ENCODE results near the gene SLC29A4.
"Not testable (repeated sequence)": the region's sequence is repeated elsewhere in the genome, so short reads cannot be mapped to it uniquely, and the experiment has no call there.

Gene SLC29A4, protein sequence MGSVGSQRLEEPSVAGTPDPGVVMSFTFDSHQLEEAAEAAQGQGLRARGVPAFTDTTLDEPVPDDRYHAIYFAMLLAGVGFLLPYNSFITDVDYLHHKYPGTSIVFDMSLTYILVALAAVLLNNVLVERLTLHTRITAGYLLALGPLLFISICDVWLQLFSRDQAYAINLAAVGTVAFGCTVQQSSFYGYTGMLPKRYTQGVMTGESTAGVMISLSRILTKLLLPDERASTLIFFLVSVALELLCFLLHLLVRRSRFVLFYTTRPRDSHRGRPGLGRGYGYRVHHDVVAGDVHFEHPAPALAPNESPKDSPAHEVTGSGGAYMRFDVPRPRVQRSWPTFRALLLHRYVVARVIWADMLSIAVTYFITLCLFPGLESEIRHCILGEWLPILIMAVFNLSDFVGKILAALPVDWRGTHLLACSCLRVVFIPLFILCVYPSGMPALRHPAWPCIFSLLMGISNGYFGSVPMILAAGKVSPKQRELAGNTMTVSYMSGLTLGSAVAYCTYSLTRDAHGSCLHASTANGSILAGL

DNA sequence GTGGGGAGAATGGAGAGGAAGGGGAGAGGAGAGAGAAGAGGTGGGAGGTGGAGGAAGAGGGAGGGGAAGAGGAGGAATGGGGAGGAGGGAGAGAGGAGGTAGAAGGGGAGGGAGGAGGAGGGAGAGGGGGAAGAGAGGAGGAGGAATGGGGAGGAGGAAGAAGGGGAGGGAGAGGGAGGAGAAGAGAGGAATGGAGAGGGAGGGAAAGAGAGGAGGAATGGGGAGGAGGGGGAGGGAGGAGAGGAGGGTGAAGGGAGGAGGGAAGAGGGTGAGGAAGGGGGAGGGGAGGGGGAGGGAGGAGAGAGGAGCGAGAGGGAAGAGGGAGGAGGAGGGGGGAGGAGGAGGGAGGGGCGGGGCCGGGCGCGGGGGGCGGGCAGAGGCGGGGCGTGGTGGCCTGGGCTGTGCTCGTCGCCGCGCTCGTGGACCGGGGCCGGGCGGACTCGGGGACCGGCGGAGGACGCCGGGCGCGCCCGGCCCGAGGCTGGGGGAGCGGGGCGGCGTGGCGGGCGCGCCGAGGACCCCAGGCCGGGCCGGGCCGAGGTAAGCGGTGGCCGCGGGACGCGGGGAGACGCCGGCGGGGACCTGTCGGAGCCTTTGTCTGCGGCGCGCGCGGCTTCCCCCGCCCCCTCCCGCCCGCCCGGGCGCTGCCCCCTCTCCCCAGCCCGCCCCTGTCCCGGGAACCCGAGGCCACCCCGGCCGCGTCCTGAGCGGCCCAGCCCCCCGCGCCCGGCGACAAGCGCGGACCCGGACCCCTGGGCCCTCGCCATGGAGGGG is at the start of gene SLC29A4:
Gene SLC29A4 (plus strand): TSS at position 401 of the 774 bp plus-strand sequence. CDS start 4,874 bp downstream, outside the sequence.
- DNase-seq (ENCODE audit: low read depth) = no peak

DNA sequence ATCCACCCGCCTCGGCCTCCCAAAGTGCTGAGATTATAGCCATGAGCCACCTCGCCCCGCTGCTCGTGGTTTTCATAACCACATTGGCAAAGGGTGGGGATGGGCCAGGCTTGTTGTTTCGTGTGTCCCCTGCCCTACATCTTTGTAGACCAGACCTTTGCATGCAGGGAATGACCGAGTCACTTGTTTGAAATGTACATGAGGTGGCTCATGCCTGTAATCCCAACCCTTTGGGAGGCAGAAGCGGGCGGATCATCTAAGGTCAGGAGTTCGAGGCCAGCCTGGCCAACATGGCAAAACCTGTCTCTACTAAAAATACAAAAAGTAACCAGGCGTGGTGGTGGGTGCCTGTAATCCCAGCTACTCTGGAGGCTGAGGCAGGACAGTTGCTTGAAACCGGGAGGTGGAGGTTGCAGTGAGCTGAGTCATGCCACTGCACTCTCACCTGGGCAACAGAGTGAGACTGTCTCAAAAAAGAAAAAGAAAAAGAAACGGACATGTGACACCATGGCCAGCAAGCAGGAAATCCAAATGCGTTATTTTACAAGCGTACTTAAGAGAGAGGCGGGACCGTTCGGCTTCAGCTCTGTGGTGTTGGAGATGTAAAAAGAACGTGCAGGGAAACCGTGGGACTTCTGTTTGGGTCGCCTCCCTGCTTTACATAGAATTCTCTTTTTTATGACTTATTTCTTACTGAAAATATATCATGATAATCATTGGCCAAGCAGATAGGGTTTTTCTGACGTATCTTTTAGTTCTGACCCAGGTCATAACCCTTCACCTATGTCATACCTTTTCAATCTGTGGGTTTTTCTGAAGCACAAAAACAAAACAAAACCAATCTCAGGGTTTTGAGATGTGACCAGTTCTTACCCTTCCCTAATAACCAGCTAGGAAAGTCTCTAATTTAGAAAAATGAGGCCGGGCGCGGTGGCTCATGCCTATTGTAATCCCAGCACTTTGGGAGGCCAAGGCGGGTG is 47.6 kb upstream of the SLC29A4 start:
- DNase-seq (ENCODE audit: low read depth) = no peak

DNA sequence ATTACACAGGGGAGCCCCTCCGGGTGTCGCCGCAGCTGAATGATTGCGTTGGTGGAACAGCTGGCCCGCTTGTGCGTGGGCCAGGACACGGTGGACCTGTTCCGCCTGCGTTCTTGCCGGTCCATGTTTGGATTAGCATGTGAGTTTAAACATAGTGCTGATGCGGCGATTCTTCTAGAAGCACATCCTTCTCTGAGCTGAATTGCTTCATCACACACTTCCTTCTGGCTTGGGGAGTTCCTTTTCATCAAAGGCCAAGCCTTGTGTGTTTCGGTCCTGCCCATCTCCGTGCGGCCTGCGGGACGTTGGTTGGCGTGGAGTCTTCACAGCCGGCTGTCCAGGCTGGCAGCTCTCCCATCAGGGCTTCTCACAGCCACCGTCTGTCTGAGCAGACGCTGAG is 45.5 kb upstream of the SLC29A4 start:
- no peak for DNase-seq (ENCODE audit: low read depth)

DNA sequence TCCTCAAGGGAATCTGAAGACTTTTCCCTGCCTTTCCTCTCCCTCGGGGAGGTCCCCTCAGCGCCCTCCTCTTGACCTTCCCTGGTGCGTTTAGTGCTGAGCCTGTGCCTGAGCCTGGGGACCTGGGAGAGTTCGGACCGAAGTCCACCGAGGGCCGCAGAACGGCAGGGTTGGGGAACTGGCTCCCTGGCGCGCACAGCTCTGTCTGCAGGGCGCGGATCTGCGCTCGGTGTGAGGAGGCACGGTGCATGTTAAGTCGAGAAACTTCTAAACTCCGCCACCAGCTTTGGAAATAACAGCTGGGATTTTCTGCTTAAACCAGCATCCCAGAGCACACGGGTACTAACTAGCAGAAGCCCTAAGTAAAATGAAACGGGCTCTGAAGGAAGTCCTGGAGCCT is 44.2 kb upstream of the SLC29A4 start:
- DNase-seq (ENCODE audit: low read depth) = no peak

DNA sequence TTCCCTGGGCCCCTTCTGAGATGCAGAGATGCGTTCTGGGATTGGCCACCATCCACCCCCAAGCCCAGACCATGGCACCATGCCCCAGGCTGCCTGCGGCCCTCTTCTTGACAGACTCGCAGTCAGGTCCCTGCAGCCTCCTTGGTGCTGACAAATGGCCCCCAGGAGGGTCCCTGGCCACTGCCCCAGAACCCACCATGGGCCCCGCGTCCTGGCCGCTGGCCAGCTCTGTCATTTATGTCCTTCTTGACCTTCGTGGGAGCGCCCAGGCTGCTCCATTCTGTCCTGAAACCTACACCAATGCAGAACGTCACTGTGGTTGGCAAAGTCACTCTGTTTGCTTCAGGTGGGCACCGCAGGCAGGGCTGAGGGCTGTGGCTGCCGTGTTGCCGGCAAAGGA is 39.5 kb upstream of the SLC29A4 start:
- no peak for DNase-seq (ENCODE audit: low read depth)

DNA sequence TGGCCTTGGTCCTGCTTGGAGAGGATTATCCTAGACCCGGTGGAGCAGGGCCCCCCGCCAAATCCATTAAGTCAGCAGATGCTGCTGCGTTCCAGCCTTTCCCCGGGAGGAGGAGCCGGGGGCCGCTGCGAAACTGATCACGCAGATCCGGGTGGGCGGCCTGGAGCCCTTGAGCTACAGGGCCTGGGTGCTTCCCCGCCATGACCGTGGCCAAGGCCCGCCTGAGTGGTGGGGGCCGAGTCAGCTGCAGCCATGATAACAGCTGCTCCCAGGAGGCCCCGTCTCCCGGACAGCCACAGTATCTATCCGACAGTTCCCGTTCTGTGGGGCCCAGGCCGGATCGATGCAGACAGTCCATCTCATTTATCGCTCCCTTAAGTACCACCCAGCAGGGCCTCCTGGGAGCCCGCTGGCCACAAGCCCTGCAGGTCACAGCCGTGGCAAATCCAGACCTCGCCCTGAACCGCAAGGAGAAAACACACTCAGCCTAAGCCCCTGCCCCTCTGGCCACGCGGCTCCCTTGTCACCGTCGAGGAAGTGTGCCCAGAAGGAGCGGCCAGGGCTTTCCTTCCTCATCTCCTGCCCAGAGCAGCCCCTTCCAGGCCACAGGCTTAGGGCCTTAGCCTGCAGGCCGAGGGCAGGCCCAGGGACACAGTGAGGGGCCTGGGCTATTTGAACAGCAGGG is 34.4 kb upstream of the SLC29A4 start:
- no peak for DNase-seq (ENCODE audit: low read depth)

DNA sequence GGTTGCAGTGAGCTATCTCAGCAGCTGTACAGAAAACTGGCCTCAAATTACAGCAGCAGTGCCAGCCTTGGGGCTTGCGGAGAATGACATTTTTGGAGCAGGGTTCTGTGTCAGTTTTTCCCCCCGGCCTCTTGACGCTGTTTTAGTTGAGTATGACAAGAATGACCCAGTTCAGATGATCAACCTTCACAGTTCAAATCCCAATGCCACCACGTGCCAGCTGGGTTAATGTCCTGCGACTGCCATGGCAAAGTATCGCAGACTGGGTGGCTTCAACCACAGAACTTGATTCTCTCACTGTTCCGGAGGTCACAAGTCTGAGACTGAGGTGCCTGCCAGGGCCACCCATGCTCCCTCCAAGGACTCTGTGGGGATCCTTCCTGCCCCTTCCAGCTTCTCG is 32.0 kb upstream of the SLC29A4 start:
- DNase-seq (ENCODE audit: low read depth) = not testable (repeated sequence)

DNA sequence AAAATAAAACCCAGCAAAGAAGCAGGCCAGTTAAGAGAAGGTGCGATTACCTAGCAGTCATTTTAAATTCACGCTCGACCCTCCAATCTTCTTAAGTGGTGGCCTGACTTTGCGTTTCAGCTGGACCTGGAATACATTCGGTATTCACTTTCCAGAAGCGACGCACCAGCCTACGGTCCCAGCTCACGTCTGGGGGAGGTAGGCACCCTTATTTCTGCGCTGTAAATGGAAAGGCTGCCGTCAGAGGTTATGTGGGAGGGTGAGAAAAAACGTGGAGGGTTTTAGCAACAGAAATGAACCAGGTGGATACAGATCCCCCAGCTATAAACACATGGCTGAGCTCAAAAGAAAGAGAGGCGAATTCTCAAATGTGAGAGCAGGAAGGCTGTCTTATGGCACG is 29.2 kb upstream of the SLC29A4 start:
- DNase-seq (ENCODE audit: low read depth) = not testable (repeated sequence)

DNA sequence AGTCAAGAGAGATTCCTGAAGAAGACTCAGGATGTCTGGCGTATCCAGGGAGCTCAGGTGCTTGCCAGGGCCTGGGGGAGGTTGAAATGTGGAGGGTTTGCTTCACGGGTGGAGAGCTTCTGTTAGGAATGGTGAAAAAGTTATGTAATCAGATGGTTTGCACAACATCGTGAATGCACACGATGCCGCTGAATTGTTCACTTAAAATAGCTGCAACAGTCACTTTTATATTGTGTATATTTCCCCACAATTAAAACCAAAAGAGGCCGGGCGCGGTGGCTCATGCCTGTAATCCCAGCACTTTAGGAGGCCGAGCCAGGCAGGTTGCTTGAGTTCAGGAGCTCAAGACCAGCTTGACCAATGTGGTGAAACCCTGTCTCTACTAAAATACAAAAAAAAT is 28.4 kb upstream of the SLC29A4 start:
- DNase-seq (ENCODE audit: low read depth) = not testable (repeated sequence)

DNA sequence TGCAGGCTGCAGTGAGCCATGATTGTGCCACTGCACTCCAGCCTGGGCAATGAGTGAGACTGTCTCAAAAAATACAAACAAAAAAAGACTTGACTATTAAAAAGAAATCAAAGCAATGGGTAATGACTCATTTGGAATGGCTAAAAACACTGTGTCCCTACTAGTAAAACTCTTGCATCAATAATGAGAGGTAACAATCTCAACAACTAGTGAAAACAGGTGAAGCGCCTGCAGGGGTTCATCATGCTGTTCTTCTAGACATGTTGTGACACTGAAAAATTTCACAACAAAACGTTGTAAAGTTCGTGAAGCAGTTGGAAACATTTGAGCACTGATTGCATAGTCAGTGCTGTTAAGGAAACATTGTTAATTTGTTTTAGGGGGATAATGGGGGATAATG is 26.9 kb upstream of the SLC29A4 start:
- DNase-seq (ENCODE audit: low read depth) = no peak

DNA sequence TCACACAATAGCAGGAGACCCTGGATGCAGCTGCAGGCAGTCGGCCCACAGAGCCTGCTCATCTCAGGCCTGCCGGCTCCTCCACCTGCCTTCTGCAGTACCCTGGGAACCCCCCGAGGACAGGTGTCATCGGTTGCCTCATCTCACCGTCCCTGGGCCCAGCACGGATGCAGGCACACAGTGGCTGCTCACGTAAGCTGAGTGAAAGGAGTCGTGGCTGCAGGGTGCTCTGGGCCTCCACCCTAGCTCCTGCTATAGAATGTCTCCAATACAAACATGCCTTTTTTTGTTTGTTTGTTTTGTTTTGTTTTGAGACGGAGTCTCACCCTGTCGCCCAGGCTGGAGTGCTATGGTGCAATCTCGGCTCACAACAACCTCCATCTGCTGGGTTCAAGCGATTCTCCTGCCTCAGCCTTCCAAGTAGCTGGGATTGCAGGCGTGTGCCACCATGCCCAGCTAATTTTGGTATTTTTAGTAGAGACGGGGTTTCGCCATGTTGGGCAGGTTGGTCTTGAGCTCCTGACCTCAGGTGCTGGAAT is 22.1 kb upstream of the SLC29A4 start:
- not testable (repeated sequence) for DNase-seq (ENCODE audit: low read depth)

DNA sequence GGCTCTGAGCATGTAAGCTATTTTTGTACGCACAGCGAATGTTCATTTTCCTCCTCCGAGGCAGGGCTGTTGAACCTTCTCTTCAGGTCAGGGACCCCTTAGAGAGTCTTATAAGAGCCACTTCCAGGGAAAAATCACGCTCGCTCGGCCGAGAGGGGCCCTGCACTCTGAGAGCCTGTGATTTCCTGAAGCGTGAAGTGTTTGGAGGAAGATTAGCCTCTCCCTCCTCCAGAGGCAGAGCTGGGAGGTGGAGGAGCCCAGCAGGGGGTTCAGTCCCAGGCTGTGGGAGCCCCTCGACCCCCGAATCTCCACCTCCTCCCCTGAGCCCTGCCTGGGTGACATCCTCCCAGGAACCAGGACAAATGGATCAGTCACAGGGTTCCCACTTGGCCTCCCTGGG is 19.7 kb upstream of the SLC29A4 start:
- DNase-seq (ENCODE audit: low read depth) = not testable (repeated sequence)

DNA sequence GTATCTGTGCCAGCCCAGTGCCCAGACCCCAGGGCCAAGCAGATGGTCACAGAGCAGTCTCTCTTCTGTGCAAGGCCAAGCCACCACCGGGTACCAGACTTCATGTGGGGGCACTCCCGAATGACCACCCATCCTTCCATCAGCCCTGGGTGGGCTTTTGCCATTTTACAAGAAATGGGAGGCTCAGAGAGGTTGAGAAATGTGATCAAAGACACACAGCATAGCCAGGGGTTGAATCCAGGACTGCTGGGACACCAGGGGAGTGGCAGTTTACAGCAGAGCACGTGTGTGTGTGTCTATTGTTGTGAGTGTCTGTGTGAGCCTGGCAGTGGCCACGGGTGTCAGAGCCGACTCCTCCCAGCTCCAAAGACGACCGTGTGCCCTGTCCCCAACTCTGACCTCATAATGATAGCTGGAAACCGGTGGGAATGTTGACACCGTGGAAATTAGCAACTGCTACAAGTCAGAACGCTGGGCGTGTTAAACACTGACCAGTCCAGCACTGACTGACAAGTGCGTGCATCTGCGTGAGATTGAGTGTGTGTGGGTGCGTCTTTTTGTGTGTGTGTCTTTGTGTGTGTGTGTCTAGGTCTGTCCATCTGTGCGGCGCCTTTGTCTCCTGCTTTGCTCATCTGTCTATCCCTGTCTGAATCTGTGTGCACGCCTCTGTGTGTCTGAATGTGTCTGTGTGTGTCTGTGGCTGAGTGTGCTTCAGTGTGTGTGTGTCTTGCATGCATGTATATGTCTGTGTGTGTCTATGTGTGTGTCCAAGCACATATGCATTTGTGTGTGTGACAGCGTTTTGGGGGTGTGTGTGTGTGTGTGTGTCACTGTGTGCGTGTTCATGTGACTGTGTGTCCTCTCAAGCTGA is 17.2 kb upstream of the SLC29A4 start:
- DNase-seq (ENCODE audit: low read depth) = no peak

DNA sequence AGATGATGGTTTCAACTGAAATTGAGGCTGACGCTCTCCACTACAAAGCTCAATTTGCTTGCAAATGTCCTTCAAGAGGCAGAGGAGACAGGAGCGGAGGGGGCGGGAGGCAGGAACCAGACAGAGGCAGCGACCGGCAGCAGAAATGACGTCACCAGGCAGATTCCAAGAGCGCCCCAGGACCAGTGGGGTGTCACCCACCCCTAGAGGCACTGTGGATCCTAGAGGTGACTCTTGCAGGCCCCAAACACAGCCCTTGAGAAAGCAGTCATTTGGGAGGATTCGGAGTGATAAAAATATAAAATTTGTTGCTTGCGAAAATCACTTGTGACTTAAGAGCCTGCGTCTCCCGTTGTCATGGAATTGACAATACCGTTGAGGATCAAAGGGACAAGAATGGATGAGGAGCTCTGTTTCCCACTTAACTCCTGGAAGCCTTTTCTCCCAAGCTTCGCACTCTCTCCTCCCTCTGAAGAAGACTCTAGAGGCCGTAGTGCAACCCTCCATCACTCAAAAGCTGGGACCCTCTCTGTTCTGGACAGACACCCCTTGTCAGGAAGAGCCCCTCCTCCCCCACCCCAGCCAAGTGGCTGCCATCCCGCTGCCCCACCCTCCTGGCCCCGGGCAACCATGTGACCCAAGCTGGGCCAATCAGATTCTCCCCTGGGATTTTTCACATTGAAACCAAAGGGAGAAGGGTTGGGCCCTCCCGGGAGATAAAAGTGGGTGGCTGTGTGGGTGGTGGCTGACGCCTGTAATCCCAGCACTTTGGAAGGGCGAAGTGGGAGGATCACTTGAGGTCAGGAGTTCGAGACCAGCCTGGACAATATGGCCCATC is 16.3 kb upstream of the SLC29A4 start:
- no peak for DNase-seq (ENCODE audit: low read depth)

DNA sequence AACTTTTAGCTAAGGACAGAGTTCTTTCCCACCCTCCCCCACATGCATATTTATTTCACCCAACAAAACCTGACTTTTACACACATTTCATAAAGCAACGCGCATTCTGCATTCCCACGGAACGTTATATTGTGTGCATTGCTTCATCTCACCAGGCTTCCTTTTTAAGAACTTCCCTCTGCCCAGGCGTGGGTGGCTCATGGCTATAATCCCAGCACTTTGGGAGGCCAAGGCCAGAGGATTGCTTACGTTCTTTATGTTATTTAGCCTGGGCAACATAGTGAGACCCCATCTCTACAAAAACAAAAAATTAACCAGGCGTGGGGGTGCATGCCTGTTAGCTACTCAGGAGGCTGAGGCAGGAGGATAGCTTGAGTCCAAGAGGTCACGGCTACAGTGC is 14.9 kb upstream of the SLC29A4 start:
- DNase-seq (ENCODE audit: low read depth) = not testable (repeated sequence)

DNA sequence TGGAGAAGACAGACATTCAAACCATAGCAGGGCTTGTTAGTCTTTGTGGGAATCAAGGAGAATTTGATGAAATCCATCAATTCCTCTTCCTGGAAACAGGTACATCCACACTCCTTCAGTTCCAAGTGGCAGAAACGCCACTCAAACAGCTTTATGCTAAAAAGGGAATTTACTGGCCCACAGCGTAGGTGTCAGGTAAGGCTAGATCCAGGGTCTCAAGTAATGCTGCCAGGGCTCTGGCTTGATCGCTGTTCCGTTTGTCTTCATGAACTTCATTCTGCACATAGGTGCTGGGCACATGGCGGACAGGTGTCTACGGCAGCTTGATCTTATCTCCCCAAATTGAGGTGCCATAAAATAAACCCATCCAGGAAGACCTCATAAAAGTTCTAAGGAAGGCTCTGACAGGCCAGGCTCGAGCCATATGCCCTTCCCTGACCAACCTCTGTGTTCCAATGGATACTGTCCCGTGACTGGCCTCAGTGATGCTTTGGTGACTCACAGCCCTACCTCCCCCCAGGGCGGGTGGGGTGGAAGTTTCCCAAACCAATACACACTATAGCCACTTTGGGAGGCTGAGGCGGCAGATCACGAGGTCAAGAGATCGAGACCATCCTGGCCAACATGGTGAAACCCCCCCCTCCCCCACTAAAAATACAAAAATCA is 12.6 kb upstream of the SLC29A4 start:
- DNase-seq (ENCODE audit: low read depth) = not testable (repeated sequence)

DNA sequence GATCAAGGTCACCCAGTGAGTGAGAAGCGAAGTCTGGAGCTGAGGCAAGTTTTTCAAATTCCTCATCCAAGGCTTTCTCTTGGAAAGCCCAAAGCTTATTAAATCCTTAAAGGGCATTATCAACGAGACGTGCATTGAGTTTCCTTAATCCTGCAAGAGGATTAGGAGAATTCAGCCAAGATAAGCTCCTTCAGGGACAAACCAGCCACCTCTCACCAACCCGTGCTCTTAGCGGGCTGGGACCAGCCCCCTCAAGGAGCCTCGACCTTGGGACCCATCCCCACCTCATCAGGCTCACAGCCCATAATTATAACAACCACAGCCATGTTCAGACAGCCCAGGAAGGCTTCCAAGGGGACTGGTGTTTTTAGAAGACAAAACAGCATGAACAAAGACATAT is 12.0 kb upstream of the SLC29A4 start:
- DNase-seq (ENCODE audit: low read depth) = no peak

DNA sequence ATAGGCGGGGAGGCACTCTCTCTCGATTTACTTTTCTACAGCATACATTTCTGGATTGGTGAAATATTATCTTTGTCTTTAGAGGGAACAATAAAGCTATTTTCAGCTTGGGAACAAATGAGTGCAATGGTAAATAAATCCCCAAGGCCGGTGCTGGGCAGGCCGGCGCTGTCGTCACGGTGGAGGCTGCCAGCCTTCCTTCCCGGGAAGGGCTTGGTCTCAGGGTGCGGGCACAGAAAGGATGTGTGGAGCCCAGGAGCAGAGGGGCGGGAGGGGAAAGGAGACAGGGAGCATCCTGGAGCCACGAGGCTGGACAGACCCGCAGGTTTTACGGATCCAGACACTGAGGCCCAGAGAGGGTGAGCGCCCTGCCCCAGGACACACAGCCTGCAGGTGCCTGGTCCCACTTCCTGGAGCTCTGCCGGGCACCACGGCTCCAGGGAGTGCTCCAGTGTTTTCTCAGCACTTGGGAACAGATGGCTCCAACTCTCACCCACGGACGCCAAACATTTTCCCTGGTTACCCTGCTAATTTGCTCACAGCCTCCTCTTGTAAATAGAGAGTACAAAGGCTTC is 8.8 kb upstream of the SLC29A4 start:
- not testable (repeated sequence) for DNase-seq (ENCODE audit: low read depth)
